ENCODE measurements around the gene USP16.
"Not testable (repeated sequence)": the region's sequence is repeated elsewhere in the genome, so short reads cannot be mapped to it uniquely, and the experiment has no call there.

The USP16 gene

DNA sequence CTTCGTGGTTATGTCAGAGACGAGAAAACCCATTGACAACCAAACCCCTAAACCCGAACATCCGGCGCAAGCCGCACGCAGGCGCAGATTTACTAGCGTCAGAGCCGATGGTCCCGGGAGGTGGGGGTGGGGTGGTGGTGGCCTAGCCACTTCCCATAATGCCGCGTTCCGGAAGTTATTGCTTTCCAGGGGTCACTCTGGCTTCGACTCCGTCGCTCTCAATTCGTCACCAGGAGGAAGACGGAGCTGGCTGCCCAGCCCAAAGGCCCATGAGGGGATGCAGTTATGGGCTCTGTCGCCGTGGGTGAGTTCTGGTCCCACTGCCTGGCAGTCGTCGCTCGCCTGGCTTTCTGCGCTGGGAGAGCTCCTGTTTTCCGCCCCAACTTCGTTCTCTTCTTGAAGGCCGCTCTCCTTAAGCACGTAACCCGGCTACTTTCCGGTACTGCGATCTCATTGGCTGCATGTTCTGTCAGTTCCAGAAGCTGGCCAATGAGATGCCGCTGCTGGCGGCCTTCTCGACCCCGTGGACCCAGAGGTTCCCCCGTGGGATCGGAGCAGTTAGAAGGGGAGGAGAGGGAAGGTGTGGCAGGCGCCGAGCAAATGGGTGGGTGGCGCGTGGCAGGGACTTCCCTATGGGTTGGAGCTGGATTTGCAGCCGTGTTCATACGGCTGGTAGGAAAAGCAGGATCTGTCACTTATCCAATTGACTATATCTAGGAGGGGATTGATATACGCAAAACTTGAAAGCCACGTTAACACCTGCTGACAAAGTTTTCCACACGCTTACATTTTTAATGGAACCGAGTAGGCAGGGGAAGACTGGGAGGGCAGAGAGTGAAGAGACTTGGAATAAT is at the start of gene USP16:
Gene USP16, plus strand, starts transcription at position 195 of the 854 bp plus-strand sequence. CDS start 3,246 bp downstream, outside the sequence.
- peak; percentile 93 for DNase-seq
- peak; percentile 98 for ATAC-seq

DNA sequence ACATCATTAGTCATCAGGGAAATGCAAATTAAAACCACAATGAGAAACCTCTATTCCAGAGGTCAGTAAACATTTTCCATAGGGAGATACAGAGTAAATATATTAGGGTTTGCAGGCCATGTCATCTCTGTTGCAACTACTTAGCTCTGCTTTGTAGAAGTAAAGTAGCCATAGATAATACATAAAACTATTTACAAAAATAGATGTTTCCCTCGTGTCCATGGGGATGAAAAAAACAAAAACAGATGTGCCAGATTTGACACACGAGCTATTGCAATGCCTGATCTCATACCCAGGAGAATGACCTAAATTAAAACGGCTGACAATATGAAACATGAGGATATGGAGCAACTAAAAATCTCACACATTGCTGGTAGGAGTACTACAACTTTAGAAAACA is 49.1 kb upstream of the USP16 start:
- ATAC-seq (no peak), DNase-seq (no peak)

DNA sequence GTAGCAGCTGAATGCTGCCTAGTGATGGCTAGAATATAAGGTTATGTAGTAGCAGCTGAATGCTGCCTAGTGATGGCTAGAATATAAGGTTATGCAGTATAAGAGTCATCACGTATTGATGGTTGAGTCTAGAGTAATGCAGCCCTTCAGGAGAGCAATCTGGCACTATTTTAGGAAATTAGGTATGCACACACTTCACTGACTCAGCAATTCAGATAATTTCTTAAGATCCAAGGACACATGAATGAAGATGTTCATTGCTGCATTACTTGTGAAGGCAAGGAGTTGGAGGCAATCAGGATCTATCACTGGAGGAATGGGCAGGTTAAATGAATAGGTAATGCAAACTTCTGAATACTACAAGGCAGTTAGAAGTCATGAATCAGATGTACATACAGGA is 45.4 kb upstream of the USP16 start:
- no peak for DNase-seq
- no peak for ATAC-seq

DNA sequence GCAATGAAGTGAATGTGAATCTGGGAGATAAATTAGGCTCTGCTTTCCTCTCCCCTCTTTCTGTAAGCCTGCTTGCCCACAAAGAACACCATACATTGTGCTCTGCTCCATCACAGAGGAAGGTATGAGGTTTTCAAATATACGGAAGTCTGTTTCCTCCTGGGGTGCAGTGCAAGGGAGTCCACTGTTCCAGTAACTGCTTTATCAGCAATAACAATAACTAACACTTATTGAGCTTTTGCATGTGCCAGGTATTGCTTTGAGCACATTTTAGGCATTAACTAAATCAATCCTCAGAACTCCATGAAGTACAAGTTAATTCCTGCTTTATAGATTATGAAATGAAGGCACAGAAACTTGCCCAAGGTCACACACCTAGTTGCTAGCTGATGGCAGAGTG is 41.8 kb upstream of the USP16 start:
- DNase-seq (no peak), ATAC-seq (no peak)

DNA sequence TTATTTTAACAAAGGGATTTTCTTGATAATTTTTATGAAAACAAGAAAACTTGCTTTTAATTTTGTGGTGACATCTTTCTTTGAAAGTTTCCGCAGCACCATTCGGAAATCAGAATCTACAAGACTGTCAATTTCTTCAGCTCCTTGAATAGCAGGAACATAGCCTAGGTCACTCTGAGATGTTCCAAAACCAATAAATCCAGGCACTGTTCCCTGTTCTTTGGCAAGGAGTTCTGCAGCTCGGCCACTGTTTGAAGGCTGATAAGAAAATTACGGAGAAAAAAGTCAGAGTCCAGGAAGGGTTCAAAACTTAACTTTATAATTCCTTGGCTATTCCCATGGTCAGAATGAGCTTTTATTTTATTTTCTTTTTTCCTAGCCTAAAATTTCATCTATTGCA is 37.8 kb upstream of the USP16 start:
- ATAC-seq = no peak

DNA sequence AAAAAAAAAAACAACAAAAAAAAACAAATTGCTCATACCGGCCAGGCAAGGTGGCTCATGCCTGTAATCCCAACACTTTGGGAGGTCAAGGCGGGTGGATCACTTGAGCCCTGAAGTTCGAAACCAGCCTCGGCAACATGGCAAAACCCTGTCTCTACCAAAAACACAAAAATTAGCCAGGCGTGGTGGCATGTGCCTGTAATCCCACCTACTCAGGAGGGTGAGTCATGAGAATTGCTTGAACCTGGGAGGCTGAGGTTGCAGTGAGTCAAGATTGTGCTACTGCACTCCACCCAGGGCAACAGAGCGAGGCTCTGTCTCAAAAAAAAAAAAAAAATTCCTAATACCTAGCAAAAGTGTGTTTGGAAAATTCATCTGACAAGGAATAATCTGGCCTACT is 36.3 kb upstream of the USP16 start:
- not testable (repeated sequence) for ATAC-seq
- DNase-seq = peak; percentile 37

More for the DNA sequence above, 37.8 kb upstream of the USP16 start:
- no peak for DNase-seq

DNA sequence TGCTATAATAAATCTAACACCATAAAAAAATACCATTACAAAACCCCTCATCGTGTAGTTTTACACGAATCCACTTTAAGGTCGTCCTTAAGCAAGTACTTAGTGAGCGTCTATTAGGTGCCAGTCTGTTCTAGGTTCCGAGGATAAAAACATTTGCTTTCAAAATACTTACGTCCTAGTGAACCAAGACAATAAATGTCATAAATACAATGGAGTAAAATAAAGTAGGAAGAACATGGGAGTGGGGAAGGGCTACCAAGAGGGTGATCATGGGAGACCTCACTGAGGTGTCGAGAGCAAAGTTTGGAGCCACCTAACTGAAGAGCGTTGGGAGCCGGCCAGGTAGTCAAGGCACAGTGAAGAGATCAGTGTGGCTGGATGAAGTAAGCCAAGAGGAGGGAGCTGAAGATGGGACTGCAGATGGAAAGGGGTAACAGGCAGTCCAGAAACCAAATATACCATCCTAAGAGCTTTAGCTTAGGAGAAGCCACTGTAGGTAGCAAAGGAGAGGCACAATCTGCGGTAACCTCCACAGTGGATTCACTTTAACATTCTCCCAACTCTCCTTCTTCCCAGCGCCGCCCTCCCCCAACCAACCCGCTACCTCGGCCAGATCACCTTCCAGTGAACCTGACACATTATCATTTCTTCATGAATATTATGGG is 32.5 kb upstream of the USP16 start:
- DNase-seq (no peak), ATAC-seq (no peak)

DNA sequence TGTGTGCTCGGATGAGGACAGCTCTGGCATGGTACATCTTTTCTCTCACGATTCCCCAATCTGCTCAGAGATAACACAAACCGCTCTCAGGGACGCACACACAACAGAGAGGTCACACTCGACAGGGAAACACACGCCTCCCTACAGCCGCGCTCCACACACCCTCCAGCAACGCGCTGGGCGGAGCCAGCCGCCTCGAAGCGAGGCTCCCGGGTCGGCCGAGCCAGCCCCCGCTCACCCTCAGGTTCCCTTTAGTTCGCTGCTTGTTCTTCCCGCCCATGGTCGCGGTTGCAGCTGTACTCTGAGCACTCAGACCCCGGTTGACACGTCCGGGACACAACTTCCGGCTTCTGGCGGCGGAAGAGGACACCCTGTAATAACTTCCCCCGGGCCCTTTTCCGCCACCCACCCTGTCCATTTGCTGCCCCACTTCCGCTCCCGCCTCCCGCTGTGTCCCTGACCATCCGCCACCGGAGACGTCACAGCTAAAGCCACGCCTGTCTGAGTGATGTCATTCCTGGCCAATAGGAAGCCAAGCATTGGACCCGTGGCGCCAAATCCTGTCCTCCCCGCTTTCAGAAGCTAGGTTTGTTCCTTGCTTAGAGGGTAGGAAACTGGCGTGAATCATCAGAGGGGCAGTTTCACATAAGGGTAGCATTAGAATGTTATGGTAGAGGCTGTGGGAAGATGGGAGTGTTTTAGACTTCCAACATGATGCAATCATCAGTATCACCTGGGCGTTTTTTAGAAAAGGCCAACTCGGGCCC is 31.8 kb upstream of the USP16 start, which contains the start of gene LTN1:
Gene LTN1, minus strand, starts transcription at position 352 of the 767 bp plus-strand sequence. Its CDS starts 72 bp downstream, at position 280.
- ATAC-seq (peak; percentile 94), DNase-seq (peak; percentile 98)

DNA sequence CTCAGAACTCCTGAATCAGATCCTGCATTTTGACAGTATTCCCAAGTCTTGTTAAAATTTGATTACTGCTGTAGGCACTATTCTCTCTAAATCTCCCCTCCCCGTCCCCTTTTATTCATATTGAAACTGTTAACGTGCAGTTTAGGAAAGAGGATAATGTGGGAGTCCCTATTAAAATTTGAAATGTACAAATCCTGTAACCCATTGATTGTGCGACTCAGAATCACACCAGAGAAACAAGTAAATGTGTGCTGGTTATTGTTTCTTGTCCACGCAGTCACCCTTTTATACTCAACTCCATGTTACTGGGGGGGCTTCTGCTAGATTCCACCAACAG is 31.2 kb upstream of the USP16 start:
- no peak for ATAC-seq
- no peak for DNase-seq

DNA sequence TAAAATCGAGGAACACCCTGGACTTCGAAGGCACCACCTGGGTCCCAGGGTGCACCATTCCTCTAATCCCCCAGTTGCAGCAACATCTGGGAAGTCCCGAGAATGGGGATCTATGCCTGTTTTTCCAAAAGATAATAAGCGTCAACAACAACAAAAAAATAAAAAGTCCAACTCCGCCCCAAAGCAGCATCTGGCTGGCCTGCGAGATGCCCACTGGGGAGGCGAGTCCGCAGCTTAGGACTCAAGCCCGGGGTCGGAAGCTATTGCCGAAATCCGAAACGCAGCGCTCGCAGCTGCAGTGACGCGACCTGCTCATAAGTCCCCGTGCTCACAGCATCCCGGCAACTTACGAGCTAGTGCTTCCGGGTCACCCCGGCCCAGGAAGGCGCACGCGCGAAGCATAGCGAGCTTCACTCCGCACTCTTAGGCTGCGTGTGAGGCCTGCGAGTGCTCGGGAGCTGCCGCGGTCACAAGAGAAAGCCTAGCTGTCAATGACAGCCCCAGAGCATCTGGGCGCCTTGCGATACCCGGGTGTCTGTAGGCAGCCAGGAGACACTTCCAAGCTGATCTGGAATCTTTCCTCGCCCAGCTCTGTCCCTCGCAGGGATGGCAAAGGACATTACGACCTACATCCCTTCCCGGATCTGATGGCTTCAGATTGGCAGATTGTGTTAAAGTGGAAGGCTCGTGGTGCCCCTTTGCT is 21.9 kb upstream of the USP16 start:
- ATAC-seq (peak; percentile 100), DNase-seq (peak; percentile 93)

DNA sequence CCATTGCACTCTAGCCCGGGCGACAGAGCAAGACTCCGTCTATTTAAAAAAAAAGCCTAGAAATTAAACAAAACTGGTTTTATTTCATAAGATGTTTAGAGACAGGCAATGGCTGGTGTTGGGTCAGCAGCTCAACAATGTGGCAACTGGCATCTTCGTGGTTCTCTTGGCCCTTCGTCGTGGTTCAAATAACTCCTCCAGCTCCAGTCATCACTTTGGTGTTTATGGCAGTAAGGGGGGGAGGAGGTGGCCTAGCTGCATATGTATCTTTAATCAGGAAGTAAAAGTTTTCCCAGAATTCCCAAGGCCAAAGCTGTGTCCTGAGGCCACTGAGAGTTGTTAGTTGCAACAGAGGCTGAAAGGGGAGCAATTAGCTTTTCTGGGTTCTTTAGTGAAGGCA is 18.8 kb upstream of the USP16 start:
- ATAC-seq (no peak), DNase-seq (no peak)

DNA sequence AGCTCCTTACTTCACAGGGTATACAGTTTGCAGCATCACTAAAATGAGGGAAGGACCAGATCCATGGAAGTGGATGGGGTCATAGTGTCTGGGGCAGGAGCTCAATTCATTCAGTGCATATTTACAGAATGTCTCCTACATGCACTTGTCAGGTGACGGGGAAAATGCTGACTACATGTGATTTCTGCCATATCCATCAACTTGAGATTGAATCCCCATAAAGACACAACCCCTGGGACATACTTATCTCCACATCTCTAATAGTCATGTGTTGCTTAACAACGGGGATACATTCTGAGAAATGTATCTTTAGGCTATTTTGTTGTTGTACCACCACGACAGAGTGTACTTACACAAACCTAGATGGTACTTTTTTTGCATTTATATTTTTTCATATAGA is 17.3 kb upstream of the USP16 start:
- DNase-seq (no peak), ATAC-seq (no peak)

DNA sequence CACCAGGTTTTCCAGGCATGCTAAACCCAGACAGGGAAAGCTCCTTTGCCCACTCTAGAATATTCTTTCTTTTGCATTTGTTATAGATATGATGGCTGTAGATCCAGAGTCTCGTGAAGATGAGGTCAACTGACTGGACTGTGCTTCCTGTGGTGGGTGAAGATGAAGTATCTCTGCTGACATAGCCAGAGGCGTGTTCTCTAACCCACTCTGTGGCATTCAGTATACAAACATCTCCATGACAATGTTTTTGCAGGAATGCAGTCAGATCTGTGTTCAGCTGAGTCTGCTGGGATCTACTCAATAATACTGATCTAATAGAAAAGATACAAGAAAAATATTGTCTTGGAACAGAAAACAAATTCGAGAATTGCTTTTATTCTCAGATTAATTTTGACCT is 16.7 kb upstream of the USP16 start:
- DNase-seq (no peak), ATAC-seq (no peak)

DNA sequence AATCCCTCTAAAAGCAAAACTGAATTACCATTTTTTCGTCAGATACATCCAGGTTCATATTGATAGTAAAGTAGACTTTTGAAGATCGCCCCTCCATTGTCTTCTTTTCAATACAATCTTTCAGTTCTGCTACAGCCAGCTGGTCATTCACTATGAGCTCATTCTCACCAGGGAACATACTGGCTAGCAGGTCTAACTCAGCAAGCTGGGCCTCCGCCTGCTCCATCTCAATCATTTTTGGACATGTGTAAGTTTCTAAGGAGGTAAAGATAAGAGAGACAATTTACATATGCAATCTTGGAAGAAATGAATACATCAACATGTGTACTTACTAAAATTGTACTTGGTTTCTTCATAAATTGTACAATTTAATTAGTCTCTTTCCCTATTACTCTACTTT is 16.1 kb upstream of the USP16 start:
- DNase-seq (no peak), ATAC-seq (no peak)

DNA sequence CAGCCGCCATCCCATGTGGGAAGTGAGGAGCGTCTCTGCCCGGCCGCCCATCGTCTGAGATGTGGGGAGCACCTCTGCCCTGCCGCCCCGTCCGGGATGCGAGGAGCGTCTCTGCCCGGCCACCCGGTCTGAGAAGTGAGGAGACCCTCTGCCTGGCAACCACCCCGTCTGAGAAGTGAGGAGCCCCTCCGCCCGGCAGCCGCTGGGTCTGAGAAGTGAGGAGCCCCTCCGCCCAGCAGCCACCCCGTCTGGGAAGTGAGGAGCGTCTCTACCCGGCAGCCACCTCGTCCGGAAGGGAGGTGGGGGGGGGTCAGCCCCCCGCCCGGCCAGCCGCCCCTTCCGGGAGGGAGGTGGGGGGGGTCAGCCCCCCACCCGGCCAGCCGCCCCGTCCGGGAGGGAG is 13.2 kb upstream of the USP16 start:
- DNase-seq, ATAC-seq: not testable (repeated sequence)

DNA sequence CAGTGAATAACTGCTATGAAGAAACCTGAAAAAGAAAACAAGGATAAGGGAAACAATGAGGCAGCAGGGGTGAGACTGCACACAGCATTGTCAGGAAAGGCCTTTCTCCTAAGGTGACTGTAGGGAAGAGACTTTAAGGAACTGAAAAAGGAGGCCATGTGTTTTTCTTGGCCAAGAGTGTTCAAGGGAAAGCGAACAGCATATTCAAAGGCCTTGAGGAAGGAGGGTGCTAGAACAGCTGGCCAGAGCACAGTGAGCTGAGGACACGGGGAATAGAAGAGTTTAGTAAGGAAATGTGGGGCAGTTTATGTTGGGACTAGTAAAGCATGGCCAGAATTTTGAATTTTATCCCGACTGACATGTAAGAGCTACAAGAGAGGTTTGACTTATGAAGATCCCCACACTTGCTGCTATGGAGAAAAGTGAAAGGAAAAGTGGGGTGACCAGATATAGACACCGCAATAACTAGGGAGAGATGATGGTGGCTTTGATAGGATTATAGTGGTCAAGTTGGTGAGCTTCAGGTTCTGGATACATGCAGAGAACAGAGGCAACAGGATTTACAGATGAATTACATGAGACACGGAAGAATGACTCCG is 6.7 kb upstream of the USP16 start:
- ATAC-seq (no peak), DNase-seq (no peak)

DNA sequence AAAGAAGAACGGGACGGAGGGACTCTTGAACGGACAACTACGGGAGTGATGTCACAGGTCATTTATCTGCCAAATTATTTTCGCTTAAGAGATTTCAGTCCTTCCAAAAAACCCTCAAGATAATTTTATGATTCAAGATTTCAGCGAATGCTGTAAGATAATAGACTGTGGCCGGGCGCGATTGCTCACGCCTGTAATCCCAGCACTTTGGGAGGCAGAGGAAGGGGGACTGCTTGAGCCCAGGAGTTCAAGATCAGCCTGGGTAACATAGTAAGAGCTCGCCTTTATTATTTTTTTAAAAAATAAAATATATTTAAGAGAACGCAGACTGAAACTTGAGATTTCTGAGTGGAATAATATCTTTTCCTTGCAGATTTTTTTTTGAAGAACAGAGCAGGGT is 5.9 kb upstream of the USP16 start:
- DNase-seq = no peak
- ATAC-seq = no peak

DNA sequence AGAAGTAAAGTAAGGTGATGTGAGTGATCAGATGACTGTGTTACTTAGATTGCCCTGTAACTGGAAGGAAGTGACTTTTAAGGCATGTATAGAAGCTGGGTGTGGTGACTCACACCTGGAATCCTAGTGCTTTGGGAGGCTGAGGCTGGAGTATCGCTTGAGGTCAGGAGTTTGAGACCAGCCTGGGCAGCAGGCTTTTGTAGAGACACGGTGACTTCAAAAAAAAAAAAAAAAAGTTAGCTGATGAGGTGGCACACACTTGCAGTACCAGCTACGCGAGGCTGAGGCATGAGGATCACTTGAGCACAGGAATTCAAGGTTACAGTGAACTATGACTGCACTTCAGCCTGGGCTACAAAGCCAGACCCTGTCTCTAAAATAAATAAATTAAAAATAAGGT is 2.3 kb upstream of the USP16 start:
- ATAC-seq (no peak), DNase-seq (peak; percentile 16)

DNA sequence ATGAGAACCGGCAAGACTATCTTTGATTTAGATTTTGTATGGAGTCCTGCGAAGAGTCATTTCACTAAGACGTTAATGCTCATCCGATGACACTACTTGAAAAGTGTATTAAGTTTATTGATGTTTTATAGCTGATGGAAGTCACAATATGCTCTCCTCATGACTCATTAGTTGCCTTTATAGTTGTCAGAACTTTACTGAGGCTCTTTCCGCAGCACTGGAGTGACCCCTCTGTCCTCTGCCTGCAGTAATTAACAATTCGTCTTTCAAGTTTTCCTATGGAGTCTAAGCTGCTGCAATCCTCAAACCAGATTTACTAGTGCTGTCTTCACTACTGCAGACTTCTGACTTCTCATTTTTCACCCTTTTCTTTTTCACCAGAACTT is 853 bp downstream of the USP16 start:
- no peak for ATAC-seq
- DNase-seq = no peak

DNA sequence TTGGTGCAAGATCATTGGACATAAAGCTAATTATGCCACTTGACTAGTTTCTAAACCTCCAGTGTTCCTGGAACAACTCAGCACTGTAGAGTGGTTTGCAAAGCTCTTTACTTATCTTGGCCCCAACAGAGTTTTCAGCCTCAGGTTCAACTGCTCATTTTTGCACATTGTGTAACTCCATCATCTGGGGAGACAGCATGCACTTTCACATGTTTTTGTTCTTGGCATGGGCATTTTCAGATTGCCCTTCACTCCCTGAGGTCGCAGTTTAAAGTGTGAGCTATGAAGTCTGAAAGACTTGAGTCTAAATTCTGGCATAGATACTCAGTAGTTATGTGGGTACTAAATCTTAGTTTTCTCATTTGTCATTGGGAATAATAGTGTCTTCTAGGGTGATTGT is 5.1 kb downstream of the USP16 start:
- ATAC-seq (no peak), DNase-seq (no peak)

DNA sequence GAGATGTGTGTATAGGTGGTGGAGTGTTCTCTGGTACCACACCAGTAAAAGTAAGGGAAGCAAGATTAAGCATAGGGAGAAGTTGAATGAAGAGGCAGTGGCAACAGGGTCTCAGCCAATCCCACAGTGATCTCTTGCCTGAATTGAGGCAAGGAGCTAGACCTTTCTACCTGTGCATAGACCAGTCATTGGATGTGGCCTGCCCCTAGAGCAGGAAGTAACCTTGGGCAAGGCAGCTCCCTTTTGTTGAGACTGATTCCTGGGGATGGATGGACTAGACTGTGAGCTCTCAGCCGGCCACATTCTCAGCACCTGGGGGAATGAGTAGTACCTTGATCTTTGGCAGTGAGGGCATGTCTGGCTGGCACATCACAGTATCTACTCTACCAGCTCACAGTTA is 6.4 kb downstream of the USP16 start:
- ATAC-seq (no peak), DNase-seq (no peak)

DNA sequence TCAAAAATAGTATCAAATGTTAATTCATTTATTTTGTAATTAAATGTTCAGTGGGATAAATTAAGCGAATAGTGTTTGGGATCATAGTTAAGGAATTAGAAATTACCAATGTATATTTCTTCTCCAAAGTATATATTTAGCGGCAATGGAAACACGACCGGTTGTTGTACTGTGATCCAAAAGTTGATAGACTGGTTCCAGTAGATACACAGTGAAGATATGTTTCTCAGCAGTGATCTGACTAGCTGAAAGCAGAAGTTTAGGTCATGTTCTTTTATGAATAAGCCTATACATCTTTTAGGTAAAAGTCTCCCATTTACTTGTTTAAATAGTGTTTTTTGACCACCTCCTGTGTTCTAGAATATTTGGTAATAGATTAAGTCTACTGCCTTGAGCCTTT is 8.8 kb downstream of the USP16 start:
- no peak for DNase-seq
- ATAC-seq = no peak
